Neural cell (in vitro differentiated cells): Measurements from ENCODE around the gene NDUFAF4. TPM values are rescaled to one million over a fixed set of nuclear protein-coding genes. Genes with fewer than 3 reads are reported as not detected.

Experiments used
- H2AFZ ChIP-seq: fragments of 200-600, 300-800 bp; sonication (generic), shearing (Covaris generic); 2 replicates; pipeline ENCODE4 v1.6.0; 2014; ENCODE audit warnings: low read depth, mild to moderate bottlenecking, antibody characterized with exemption, low read length, moderate library complexity
- H3F3A ChIP-seq: fragments of 200-600 bp; shearing (Covaris generic); 2 replicates; pipeline ENCODE4 v1.6.1; 2016; ENCODE audit warnings: mild to moderate bottlenecking, moderate library complexity, mixed read lengths, antibody characterized with exemption, low read length; ENCODE audit not compliant: insufficient read depth, poor library complexity, severe bottlenecking
- H3K27ac ChIP-seq: fragments of 200-600, 300-800 bp; sonication (generic), shearing (Covaris generic); 2 replicates; pipeline ENCODE4 v1.5.1; 2014; ENCODE audit warnings: mild to moderate bottlenecking, low read length, moderate library complexity
- H3K27me3 ChIP-seq: fragments of 300-800, 200-600 bp; sonication (generic), shearing (Covaris generic); 2 replicates; pipeline ENCODE4 v1.6.0; 2014; ENCODE audit warnings: mild to moderate bottlenecking, low read depth, low read length, moderate library complexity; ENCODE audit not compliant: insufficient read depth
- H3K36me3 ChIP-seq: fragments of 300-800, 200-600 bp; sonication (generic), shearing (Covaris generic); 2 replicates; pipeline ENCODE4 v1.5.1; 2014; ENCODE audit warnings: mild to moderate bottlenecking, antibody characterized with exemption, low read length, moderate library complexity; ENCODE audit not compliant: insufficient read depth
- H3K4me2 ChIP-seq: fragments of 300-800, 200-600 bp; sonication (generic), shearing (Covaris generic); 2 replicates; pipeline ENCODE4 v1.6.0; 2014; ENCODE audit warnings: mild to moderate bottlenecking, low read length
- H3K4me3 ChIP-seq: fragments of 300-800, 200-600 bp; sonication (generic), shearing (Covaris generic); 2 replicates; pipeline ENCODE4 v1.5.1; 2014; ENCODE audit warnings: mild to moderate bottlenecking, low read length, moderate library complexity
- H3K79me2 ChIP-seq: fragments of 200-600 bp; shearing (Covaris generic); replicated peaks from 2 replicates; pipeline ENCODE4 v1.6.0; 2014; ENCODE audit warnings: mild to moderate bottlenecking, low read length, moderate library complexity; ENCODE audit not compliant: insufficient read depth
- H3K9ac ChIP-seq: fragments of 300-800, 200-600 bp; sonication (generic), shearing (Covaris generic); 2 replicates; pipeline ENCODE4 v1.6.1; 2016; ENCODE audit warnings: mild to moderate bottlenecking, low read length, mixed read lengths
- H3K9me2 ChIP-seq: fragments of 200-600 bp; shearing (Covaris generic); 2 replicates; pipeline ENCODE4 v1.6.1; 2016; ENCODE audit warnings: mild to moderate bottlenecking, low read length, mixed read lengths; ENCODE audit not compliant: insufficient read depth
- H3K9me3 ChIP-seq: fragments of 200-600, 300-800 bp; sonication (generic), shearing (Covaris generic); 2 replicates; pipeline ENCODE4 v1.6.1; 2016; ENCODE audit warnings: mild to moderate bottlenecking, mixed run types, low read length, moderate library complexity, mixed read lengths
- H4K20me1 ChIP-seq: fragments of 200-600 bp; shearing (Covaris generic); 2 replicates; pipeline ENCODE4 v1.6.1; 2016; ENCODE audit warnings: mild to moderate bottlenecking, mixed run types; ENCODE audit not compliant: insufficient read depth
- EP300 ChIP-seq: fragments of 450-650 bp; conservative IDR thresholded peaks from 2 replicates; pipeline ENCODE4 v1.6.1; 2014; ENCODE audit warnings: antibody characterized with exemption, mild to moderate bottlenecking, moderate library complexity; ENCODE audit not compliant: poor library complexity, severe bottlenecking
- EZH2 ChIP-seq: fragments of 200-600, 300-800 bp; shearing (Covaris generic), sonication (generic); IDR thresholded peaks from 2 replicates; pipeline ENCODE4 v1.6.1; 2014; ENCODE audit warnings: antibody characterized with exemption, low read length, borderline replicate concordance, mild to moderate bottlenecking; ENCODE audit not compliant: insufficient read depth, poor library complexity, severe bottlenecking
- MXI1 ChIP-seq: fragments of 450-650 bp; conservative IDR thresholded peaks from 2 replicates; pipeline ENCODE4 v1.6.1; 2014; ENCODE audit warnings: antibody characterized with exemption, mild to moderate bottlenecking; ENCODE audit not compliant: poor library complexity, severe bottlenecking
- POLR2AphosphoS5 ChIP-seq: IDR thresholded peaks from 2 replicates; pipeline ENCODE4 v1.6.1; 2012
- RAD21 ChIP-seq: fragments of 450-650 bp; conservative IDR thresholded peaks from 2 replicates; pipeline ENCODE4 v1.6.1; 2014; ENCODE audit warnings: antibody characterized with exemption, mild to moderate bottlenecking, moderate library complexity
- SMC3 ChIP-seq: fragments of 450-650 bp; conservative IDR thresholded peaks from 2 replicates; pipeline ENCODE4 v1.6.1; 2014; ENCODE audit warnings: antibody characterized with exemption, mild to moderate bottlenecking, moderate library complexity; ENCODE audit not compliant: poor library complexity
- TAF1 ChIP-seq: IDR thresholded peaks from 2 replicates; pipeline ENCODE4 v1.6.1; 2012; ENCODE audit warnings: low read depth
- polyA plus RNA-seq: library from polyadenylated mRNA; depleted of rRNA; stranded (reverse); fragments of >200 nt; gene quantifications from 2 replicates; pipeline ENCODE4 v1.2.3, GENCODE V29; 2014
- TF ChIP-seq, protein P1 (sequence below): IDR thresholded peaks from 2 replicates; pipeline ENCODE4 v1.6.1; 2012; ENCODE audit warnings: borderline replicate concordance
- TF ChIP-seq, protein P2 (sequence below): fragments of 450-650 bp; IDR thresholded peaks from 2 replicates; pipeline ENCODE4 v1.5.1; 2014; ENCODE audit warnings: antibody characterized with exemption, mild to moderate bottlenecking, moderate library complexity; ENCODE audit not compliant: poor library complexity, severe bottlenecking

The NDUFAF4 gene
- polyA plus RNA-seq, 1 donor from 2014 or later: 55.9 TPM

DNA sequence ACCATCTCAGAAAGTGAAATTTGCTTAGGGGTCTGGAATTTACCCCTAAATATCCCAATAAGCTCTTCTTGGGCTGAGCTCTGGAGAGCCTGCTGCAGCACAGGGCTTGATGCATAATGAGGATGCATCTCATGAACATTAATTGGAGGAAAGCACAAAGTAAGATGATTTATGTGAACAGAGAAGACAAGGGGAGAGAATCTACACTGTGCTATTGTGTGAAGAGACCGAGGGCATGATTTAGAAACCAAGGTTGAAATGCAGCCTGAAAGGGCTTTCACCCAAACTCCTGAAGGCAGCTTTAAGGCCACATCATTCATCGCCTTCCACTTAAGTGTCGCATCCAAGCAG lies 32.7 kb downstream of the NDUFAF4 start:
- Histone ChIP-seq H3F3A (no peaks in the 10 kb centered on the region), H3K4me3 (no peak overlapping the region), H3K9me3 (no peaks in the 10 kb centered on the region), H3K9ac (no peak overlapping the region), H4K20me1 (no peaks in the 10 kb centered on the region), H2AFZ (no peak overlapping the region), H3K36me3 (no peaks in the 10 kb centered on the region), H3K27ac (no peak overlapping the region), H3K79me2 (no peaks in the 10 kb centered on the region), H3K9me2 (no peaks in the 10 kb centered on the region), H3K27me3 (no peaks in the 10 kb centered on the region), H3K4me2 (no peak overlapping the region)
- TF ChIP-seq SMC3 (no peak), EZH2 (no peak), POLR2AphosphoS5 (no peak), TAF1 (no peak), RAD21 (no peak), MXI1 (no peak), EP300 (no peak)
- TF ChIP-seq, protein P1, sequence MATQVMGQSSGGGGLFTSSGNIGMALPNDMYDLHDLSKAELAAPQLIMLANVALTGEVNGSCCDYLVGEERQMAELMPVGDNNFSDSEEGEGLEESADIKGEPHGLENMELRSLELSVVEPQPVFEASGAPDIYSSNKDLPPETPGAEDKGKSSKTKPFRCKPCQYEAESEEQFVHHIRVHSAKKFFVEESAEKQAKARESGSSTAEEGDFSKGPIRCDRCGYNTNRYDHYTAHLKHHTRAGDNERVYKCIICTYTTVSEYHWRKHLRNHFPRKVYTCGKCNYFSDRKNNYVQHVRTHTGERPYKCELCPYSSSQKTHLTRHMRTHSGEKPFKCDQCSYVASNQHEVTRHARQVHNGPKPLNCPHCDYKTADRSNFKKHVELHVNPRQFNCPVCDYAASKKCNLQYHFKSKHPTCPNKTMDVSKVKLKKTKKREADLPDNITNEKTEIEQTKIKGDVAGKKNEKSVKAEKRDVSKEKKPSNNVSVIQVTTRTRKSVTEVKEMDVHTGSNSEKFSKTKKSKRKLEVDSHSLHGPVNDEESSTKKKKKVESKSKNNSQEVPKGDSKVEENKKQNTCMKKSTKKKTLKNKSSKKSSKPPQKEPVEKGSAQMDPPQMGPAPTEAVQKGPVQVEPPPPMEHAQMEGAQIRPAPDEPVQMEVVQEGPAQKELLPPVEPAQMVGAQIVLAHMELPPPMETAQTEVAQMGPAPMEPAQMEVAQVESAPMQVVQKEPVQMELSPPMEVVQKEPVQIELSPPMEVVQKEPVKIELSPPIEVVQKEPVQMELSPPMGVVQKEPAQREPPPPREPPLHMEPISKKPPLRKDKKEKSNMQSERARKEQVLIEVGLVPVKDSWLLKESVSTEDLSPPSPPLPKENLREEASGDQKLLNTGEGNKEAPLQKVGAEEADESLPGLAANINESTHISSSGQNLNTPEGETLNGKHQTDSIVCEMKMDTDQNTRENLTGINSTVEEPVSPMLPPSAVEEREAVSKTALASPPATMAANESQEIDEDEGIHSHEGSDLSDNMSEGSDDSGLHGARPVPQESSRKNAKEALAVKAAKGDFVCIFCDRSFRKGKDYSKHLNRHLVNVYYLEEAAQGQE: no peak
- TF ChIP-seq, protein P2, sequence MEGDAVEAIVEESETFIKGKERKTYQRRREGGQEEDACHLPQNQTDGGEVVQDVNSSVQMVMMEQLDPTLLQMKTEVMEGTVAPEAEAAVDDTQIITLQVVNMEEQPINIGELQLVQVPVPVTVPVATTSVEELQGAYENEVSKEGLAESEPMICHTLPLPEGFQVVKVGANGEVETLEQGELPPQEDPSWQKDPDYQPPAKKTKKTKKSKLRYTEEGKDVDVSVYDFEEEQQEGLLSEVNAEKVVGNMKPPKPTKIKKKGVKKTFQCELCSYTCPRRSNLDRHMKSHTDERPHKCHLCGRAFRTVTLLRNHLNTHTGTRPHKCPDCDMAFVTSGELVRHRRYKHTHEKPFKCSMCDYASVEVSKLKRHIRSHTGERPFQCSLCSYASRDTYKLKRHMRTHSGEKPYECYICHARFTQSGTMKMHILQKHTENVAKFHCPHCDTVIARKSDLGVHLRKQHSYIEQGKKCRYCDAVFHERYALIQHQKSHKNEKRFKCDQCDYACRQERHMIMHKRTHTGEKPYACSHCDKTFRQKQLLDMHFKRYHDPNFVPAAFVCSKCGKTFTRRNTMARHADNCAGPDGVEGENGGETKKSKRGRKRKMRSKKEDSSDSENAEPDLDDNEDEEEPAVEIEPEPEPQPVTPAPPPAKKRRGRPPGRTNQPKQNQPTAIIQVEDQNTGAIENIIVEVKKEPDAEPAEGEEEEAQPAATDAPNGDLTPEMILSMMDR: no peak

DNA sequence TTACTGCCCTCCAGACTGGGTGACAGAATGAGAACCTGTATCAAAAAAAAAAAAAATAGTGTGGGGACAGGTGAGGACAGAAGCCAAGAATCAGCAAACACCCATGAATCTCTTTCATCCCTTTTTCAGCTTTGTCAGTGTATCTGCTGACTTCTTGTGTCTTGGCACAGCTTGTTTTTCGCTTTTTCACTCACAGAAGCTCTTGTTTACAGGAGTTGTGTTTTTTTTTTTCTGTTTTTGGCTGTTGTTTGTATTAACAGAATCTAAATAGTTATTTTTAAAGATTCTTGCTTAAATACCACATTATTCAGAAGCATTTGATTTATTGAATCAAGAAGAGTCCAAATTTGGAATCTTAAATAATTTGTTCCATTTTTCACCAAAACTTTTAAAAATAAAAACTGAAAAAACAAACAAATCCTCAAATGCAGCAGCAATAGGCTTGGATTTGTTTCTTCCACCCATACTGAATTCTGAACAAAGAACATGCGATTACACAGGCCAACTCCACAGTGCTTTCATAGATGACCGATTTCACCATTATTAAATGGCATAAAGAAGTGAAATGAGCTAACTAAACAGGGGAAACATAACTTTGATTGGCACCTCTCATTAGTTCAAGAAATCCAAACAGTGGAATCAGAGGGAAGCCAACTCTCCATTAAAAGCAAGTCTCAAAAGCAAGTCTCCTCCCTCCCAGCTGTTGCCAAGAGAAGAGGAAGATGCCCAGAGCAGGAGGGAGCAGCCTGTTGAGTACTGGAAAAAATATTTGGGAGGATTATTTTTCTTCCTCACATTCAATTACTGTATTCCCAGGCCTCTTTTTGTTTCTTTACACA lies 33.3 kb downstream of the NDUFAF4 start:
- H3K4me3 ChIP-seq: no peak overlapping the region
- no peak overlapping the region for H2AFZ ChIP-seq
- no peaks in the 10 kb centered on the region for H4K20me1 ChIP-seq
- TF ChIP-seq EZH2: no peak
- no peak for TF ChIP-seq MXI1
- no peak for TF ChIP-seq RAD21
- no peak for TF ChIP-seq SMC3
- no peak for TF ChIP-seq EP300
- TF ChIP-seq, protein P1: no peak
- no peak for TF ChIP-seq POLR2AphosphoS5
- TF ChIP-seq, protein P2: no peak
- TF ChIP-seq TAF1: no peak
- no peak overlapping the region for H3K9ac ChIP-seq
- no peaks in the 10 kb centered on the region for H3K27me3 ChIP-seq
- H3K27ac ChIP-seq: no peak overlapping the region
- H3K9me2 ChIP-seq: no peaks in the 10 kb centered on the region
- no peak overlapping the region for H3K4me2 ChIP-seq
- no peaks in the 10 kb centered on the region for H3K79me2 ChIP-seq
- no peaks in the 10 kb centered on the region for H3F3A ChIP-seq
- no peaks in the 10 kb centered on the region for H3K9me3 ChIP-seq
- no peaks in the 10 kb centered on the region for H3K36me3 ChIP-seq
